HG03064 (cell line): ENCODE results near the gene CHCHD2.
"Not testable (repeated sequence)": the region's sequence is repeated elsewhere in the genome, so short reads cannot be mapped to it uniquely, and the experiment has no call there.

ENCODE experiments used
- ATAC-seq: cut with Tn5 transposase; IDR thresholded peaks from one replicate; pipeline ENCODE4 v1.9.1; 2021; ENCODE audit warnings: low read depth; ENCODE audit not compliant: unreplicated experiment

Gene CHCHD2

GRCh38 chr7:56086761-56087160, 19.5 kb downstream of the CHCHD2 start:
- ATAC-seq: no peak

- ATAC-seq: no peak
Measured at GRCh38 chr7:56083150-56083785, 23.0 kb downstream of the CHCHD2 start.

GRCh38 chr7:56081626-56082340, 24.5 kb downstream of the CHCHD2 start:
- ATAC-seq: no peak

- not testable (repeated sequence) for ATAC-seq
Measured at GRCh38 chr7:56080726-56081435, 25.4 kb downstream of the CHCHD2 start.

- ATAC-seq: no peak
Measured at GRCh38 chr7:56079450-56080185, 26.7 kb downstream of the CHCHD2 start.

GRCh38 chr7:56078196-56078595, 28.1 kb downstream of the CHCHD2 start:
- ATAC-seq: no peak

GRCh38 chr7:56077681-56078080, 28.6 kb downstream of the CHCHD2 start:
- no peak for ATAC-seq

GRCh38 chr7:56074371-56074791, 31.9 kb downstream of the CHCHD2 start:
- ATAC-seq: peak; percentile 82

- not testable (repeated sequence) for ATAC-seq
Measured at GRCh38 chr7:56066376-56066775, 39.9 kb downstream of the CHCHD2 start.

- ATAC-seq: peak; percentile 79
Measured at GRCh38 chr7:56063882-56064625, 42.2 kb downstream of the CHCHD2 start, which contains the start of gene SUMF2. TSS of gene SUMF2 (plus strand) at chr7:56064286. CDS start at chr7:56064312, 26 bp downstream.

GRCh38 chr7:56063500-56063881, 42.8 kb downstream of the CHCHD2 start:
- no peak for ATAC-seq

- ATAC-seq: no peak
Measured at GRCh38 chr7:56062382-56062781, 43.9 kb downstream of the CHCHD2 start.

GRCh38 chr7:56053993-56054392, 52.3 kb downstream of the CHCHD2 start:
- ATAC-seq: no peak

GRCh38 chr7:56053379-56053778, 52.9 kb downstream of the CHCHD2 start:
- ATAC-seq: no peak
